ENCODE measurements around the gene TMEM256.

DNA sequence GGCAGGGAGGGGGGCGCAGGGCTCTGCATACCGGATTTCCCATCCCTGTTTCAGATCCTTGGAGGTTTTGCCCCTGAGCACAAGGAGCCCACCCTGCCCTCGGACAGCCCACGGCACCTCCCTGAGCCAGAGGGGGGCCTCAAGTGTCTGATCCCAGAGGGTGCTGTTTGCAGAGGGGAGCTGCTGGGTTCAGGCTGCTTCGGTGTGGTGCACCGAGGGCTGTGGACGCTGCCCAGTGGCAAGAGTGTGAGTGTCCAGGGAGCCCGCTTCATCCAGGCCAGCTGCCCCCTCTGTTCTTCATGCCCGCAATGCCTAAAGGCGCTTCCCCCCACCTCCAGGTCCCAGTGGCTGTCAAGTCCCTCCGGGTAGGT is 20.5 kb downstream of the TMEM256 start:
- TF ChIP-seq, protein P1, sequence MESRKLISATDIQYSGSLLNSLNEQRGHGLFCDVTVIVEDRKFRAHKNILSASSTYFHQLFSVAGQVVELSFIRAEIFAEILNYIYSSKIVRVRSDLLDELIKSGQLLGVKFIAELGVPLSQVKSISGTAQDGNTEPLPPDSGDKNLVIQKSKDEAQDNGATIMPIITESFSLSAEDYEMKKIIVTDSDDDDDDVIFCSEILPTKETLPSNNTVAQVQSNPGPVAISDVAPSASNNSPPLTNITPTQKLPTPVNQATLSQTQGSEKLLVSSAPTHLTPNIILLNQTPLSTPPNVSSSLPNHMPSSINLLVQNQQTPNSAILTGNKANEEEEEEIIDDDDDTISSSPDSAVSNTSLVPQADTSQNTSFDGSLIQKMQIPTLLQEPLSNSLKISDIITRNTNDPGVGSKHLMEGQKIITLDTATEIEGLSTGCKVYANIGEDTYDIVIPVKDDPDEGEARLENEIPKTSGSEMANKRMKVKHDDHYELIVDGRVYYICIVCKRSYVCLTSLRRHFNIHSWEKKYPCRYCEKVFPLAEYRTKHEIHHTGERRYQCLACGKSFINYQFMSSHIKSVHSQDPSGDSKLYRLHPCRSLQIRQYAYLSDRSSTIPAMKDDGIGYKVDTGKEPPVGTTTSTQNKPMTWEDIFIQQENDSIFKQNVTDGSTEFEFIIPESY (IDR thresholded peaks at IDR 0.05): no peak
- TF ChIP-seq, protein P2, sequence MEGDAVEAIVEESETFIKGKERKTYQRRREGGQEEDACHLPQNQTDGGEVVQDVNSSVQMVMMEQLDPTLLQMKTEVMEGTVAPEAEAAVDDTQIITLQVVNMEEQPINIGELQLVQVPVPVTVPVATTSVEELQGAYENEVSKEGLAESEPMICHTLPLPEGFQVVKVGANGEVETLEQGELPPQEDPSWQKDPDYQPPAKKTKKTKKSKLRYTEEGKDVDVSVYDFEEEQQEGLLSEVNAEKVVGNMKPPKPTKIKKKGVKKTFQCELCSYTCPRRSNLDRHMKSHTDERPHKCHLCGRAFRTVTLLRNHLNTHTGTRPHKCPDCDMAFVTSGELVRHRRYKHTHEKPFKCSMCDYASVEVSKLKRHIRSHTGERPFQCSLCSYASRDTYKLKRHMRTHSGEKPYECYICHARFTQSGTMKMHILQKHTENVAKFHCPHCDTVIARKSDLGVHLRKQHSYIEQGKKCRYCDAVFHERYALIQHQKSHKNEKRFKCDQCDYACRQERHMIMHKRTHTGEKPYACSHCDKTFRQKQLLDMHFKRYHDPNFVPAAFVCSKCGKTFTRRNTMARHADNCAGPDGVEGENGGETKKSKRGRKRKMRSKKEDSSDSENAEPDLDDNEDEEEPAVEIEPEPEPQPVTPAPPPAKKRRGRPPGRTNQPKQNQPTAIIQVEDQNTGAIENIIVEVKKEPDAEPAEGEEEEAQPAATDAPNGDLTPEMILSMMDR (IDR thresholded peaks at IDR 0.05; ENCODE audit: low read depth, low read length, missing input control): no peak
- TF ChIP-seq FOXA1 (IDR thresholded peaks at IDR 0.05) (no peak), YY1 (IDR thresholded peaks at IDR 0.05) (no peak), JUND (IDR thresholded peaks at IDR 0.05) (no peak), RXRA (IDR thresholded peaks at IDR 0.05) (no peak), TAF1 (conservative IDR thresholded peaks at IDR 0.05) (no peak)
- TF ChIP-seq, protein P3, sequence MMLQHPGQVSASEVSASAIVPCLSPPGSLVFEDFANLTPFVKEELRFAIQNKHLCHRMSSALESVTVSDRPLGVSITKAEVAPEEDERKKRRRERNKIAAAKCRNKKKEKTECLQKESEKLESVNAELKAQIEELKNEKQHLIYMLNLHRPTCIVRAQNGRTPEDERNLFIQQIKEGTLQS (IDR thresholded peaks at IDR 0.05): no peak
